ENCODE results near the gene MAML1. TPM values are rescaled to one million over a fixed set of nuclear protein-coding genes. Genes with fewer than 3 reads are reported as not detected.

MAML1 gene
- total and polyA plus RNA-seq, 2 experiments from 2014 or later = 7.5 to 15.9 TPM

DNA sequence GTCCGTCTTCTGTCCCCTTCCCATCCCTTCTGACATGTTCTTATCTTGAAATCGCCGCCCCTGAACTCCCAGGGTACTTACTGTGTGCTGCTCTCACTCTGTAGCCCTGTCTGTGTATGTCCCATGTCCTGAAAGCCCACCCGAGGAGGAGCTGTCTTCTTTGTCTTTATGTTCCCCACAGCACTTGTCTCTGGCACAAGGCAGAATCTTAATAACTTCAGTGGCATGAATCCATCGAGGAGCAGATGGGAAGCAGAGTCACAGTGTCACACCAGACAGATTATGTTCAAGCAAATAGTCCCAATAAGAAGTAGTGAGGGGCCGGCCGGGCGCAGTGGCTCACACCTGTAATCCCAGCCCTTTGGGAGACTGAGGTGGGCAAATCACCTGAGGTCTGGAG, 31.4 kb downstream of the MAML1 start:
- Histone ChIP-seq H4K20me1 (ENCODE audit: insufficient read depth, poor library complexity, severe bottlenecking) (peaks cover 81% of the 10 kb centered on the region), H3K4me3 (no peak overlapping the region), H3K27ac (peak overlapping the region; percentile 69), H3K9me2 (replicated peaks; ENCODE audit: insufficient read depth) (no peaks in the 10 kb centered on the region), H3K27me3 (no peaks in the 10 kb centered on the region), H2AFZ (no peak overlapping the region), H3K36me3 (replicated peaks; ENCODE audit: insufficient read depth, low read depth) (no peaks in the 10 kb centered on the region), H3K9me3 (ENCODE audit: low read depth) (no peaks in the 10 kb centered on the region), H3K79me2 (peaks cover 89% of the 10 kb centered on the region), H3K4me1 (ENCODE audit: insufficient read depth) (peaks cover 21% of the 10 kb centered on the region), H3K4me2 (no peak overlapping the region)
- TF ChIP-seq EZH2 (IDR thresholded peaks at IDR 0.05; ENCODE audit: borderline replicate concordance) (no peak), EZH2phosphoT487 (IDR thresholded peaks at IDR 0.05; ENCODE audit: low read depth, severe bottlenecking, unreplicated experiment) (no peak)
- TF ChIP-seq, protein P1, sequence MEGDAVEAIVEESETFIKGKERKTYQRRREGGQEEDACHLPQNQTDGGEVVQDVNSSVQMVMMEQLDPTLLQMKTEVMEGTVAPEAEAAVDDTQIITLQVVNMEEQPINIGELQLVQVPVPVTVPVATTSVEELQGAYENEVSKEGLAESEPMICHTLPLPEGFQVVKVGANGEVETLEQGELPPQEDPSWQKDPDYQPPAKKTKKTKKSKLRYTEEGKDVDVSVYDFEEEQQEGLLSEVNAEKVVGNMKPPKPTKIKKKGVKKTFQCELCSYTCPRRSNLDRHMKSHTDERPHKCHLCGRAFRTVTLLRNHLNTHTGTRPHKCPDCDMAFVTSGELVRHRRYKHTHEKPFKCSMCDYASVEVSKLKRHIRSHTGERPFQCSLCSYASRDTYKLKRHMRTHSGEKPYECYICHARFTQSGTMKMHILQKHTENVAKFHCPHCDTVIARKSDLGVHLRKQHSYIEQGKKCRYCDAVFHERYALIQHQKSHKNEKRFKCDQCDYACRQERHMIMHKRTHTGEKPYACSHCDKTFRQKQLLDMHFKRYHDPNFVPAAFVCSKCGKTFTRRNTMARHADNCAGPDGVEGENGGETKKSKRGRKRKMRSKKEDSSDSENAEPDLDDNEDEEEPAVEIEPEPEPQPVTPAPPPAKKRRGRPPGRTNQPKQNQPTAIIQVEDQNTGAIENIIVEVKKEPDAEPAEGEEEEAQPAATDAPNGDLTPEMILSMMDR (IDR thresholded peaks at IDR 0.05; ENCODE audit: poor library complexity) = no peak
- no peak for DNase-seq (ENCODE audit: low spot score)
- WGBS (ENCODE audit: low lambda C conversion rate, missing lambda C conversion rate) = 79% methylated on average over 8 of the region's 8 CpGs

DNA sequence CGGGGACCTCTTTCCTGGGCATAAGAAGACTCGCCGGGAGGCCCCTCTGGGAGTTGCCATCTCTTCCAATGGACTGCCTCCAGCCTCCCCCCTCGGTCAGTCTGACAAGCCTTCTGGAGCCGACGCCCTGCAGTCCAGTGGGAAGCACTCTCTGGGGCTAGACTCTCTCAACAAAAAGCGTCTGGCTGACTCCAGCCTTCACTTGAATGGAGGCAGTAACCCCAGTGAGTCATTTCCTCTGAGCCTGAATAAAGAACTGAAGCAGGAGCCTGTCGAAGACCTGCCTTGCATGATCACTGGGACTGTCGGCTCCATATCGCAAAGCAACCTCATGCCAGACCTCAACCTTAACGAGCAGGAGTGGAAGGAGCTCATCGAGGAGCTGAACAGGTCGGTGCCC, 32.8 kb downstream of the MAML1 start:
- H3K27ac ChIP-seq = no peak overlapping the region
- no peaks in the 10 kb centered on the region for H3K36me3 ChIP-seq (replicated peaks; ENCODE audit: insufficient read depth, low read depth)
- no peaks in the 10 kb centered on the region for H3K9me3 ChIP-seq (ENCODE audit: low read depth)
- no peak overlapping the region for H2AFZ ChIP-seq
- no peaks in the 10 kb centered on the region for H3K9me2 ChIP-seq (replicated peaks; ENCODE audit: insufficient read depth)
- peaks cover 84% of the 10 kb centered on the region for H3K79me2 ChIP-seq
- H3K4me1 ChIP-seq (ENCODE audit: insufficient read depth) = peaks cover 21% of the 10 kb centered on the region
- H3K27me3 ChIP-seq = no peaks in the 10 kb centered on the region
- peak; percentile 23 for DNase-seq (ENCODE audit: low spot score)
- H3K4me3 ChIP-seq = no peak overlapping the region
- 73% methylated on average over 13 of the region's 13 CpGs for WGBS (ENCODE audit: low lambda C conversion rate, missing lambda C conversion rate)
- no peak overlapping the region for H3K4me2 ChIP-seq
- H4K20me1 ChIP-seq (ENCODE audit: insufficient read depth, poor library complexity, severe bottlenecking) = peaks cover 67% of the 10 kb centered on the region
- no peak for TF ChIP-seq EZH2phosphoT487 (IDR thresholded peaks at IDR 0.05; ENCODE audit: low read depth, severe bottlenecking, unreplicated experiment)
- no peak for TF ChIP-seq EZH2 (IDR thresholded peaks at IDR 0.05; ENCODE audit: borderline replicate concordance)
- TF ChIP-seq, protein P1 (IDR thresholded peaks at IDR 0.05; ENCODE audit: poor library complexity) = no peak

DNA sequence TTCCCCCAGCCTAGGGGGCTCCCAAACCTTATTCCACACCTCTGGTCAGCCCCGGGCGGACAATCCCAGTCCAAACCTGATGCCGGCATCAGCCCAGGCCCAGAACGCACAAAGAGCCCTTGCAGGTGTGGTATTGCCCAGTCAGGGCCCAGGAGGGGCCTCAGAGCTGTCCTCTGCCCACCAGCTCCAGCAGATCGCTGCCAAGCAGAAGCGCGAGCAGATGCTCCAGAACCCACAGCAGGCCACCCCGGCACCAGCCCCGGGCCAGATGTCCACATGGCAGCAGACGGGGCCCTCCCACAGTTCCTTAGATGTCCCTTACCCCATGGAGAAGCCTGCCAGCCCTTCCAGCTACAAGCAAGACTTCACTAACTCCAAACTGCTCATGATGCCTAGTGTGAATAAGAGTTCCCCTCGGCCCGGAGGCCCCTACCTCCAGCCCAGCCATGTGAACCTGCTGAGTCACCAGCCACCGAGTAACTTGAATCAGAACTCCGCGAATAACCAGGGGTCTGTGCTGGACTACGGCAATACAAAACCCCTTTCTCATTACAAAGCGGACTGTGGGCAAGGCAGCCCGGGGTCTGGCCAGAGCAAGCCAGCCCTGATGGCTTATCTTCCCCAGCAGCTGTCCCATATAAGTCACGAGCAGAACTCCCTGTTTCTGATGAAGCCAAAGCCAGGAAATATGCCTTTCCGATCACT, 33.6 kb downstream of the MAML1 start:
- no peaks in the 10 kb centered on the region for H3K9me3 ChIP-seq (ENCODE audit: low read depth)
- peaks cover 61% of the 10 kb centered on the region for H4K20me1 ChIP-seq (ENCODE audit: insufficient read depth, poor library complexity, severe bottlenecking)
- peaks cover 21% of the 10 kb centered on the region for H3K4me1 ChIP-seq (ENCODE audit: insufficient read depth)
- H2AFZ ChIP-seq = no peak overlapping the region
- WGBS (ENCODE audit: low lambda C conversion rate, missing lambda C conversion rate) = 87% methylated on average over 20 of the region's 20 CpGs
- TF ChIP-seq, protein P1 (IDR thresholded peaks at IDR 0.05; ENCODE audit: poor library complexity) = no peak
- no peak for TF ChIP-seq EZH2phosphoT487 (IDR thresholded peaks at IDR 0.05; ENCODE audit: low read depth, severe bottlenecking, unreplicated experiment)
- TF ChIP-seq EZH2 (IDR thresholded peaks at IDR 0.05; ENCODE audit: borderline replicate concordance) = no peak
- no peak overlapping the region for H3K4me2 ChIP-seq
- H3K79me2 ChIP-seq = peaks cover 79% of the 10 kb centered on the region
- no peaks in the 10 kb centered on the region for H3K36me3 ChIP-seq (replicated peaks; ENCODE audit: insufficient read depth, low read depth)
- H3K4me3 ChIP-seq = no peak overlapping the region
- DNase-seq (ENCODE audit: low spot score) = no peak
- no peak overlapping the region for H3K27ac ChIP-seq
- no peaks in the 10 kb centered on the region for H3K9me2 ChIP-seq (replicated peaks; ENCODE audit: insufficient read depth)
- H3K27me3 ChIP-seq = no peaks in the 10 kb centered on the region

All from hepatocyte (in vitro differentiated cells).